HG03103 (cell line): ENCODE measurements around the gene RFX2.
"Not testable (repeated sequence)": the region's sequence is repeated elsewhere in the genome, so short reads cannot be mapped to it uniquely, and the experiment has no call there.

Source experiments
- ATAC-seq: cut with Tn5 transposase; IDR thresholded peaks from one replicate; pipeline ENCODE4 v1.9.1; 2021; ENCODE audit warnings: low read depth; ENCODE audit not compliant: unreplicated experiment

The RFX2 gene

DNA sequence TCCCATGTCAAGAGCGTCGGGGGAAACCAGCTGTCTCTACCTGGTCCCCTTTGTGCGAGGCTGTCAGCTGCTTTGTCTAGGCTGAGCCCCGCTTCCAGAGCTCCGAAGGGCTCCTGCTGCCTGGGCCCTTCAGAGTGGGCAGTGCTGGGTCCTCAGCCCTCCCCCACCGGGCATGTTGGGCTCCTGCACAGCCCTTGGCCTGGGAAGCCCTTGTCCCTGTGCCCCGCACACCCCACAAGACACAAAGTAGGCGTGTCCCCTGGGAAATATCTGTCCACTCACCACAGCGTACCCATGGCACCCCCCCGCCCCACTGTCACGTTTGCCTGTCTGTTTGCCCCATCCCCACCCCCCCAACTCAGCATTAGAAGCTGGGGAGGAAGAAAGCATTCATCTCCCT lies 92.7 kb downstream of the RFX2 start:
- no peak for ATAC-seq

GRCh38 chr19:6015841-6016545 lies 94.3 kb downstream of the RFX2 start:
- no peak for ATAC-seq

- no peak for ATAC-seq
These were observed 95.7 kb downstream of the RFX2 start for GRCh38 chr19:6014551-6015135.

DNA sequence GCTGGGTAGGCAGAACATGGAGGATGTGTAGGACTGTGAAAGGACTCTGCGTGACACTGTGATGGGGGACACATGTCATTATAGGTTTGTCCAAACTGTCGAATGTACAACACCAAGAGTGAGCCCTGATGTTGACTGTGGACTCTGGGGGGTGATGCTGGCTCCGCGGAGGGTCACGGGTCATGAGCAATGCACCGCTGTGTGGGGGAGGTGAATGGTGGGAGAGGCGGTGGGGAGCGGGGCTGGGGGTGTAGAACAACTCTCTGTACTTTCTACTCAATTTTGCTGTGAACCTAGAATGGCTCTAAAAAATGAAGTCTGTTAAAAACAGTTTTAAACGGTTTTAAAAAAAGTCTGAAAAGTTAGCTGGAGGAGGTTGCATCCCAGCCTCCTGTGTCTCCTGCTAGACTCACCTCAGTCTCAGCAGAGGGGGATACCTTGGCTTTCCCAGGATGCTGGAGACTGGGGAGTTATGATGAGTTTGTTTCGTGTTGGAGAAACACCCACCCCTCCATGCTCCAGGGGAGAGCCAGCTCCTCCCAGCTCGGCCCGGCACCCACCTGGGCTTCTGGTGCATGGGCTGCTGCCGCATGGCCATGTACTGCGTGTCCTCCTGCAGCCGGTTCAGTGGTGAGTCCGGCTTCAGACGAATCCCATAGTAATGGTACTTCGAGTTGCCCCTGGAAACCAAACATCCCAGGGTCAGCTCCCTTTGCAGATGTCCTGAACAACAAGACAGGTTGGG lies 97.7 kb downstream of the RFX2 start:
- ATAC-seq, result no peak

- ATAC-seq, result no peak
These were observed 98.5 kb downstream of the RFX2 start for GRCh38 chr19:6011794-6012193.

- ATAC-seq, result no peak
These were observed 99.1 kb downstream of the RFX2 start for GRCh38 chr19:6011206-6011605.

DNA sequence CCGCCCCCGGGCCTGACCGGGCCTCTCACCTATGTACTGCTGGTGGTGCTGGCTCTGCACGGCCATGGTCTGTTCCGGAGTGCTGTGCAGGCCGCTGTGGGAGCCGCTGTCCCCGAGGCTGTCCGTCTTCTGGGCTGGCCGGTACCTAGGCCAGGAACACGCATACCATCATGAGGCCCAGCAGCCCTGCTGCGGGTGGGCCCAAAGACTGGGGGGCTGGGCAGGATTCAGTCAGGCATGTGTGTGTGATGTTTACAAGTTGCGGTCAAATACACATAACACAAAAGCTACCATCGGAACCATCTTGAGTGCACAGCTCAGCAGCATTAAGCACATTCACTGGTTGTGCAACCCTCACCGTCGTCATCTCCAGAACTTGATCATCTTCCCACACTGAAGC lies 100.2 kb downstream of the RFX2 start:
- no peak for ATAC-seq

- ATAC-seq, result no peak
These were observed 102.4 kb downstream of the RFX2 start for GRCh38 chr19:6007866-6008265.

DNA sequence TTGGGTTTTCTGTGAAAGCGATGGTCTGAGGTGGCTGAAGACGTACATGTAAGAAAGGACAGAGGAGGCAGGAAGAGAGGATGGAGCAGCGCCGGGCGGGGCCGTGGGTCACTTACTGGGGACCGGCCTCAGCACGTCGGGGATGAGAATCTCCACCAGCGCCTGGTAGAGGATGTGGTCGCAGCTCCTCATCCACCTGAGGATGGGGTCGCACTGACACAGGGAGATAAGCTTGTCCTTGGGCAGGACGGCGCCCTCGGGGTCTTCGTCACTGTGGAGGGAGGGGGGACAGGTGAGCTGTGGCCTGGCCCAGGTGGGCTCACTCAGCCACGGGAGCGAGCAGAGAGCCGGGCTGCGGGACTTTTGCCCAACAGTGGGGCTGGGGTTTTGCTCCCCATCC lies 103.4 kb downstream of the RFX2 start:
- no peak for ATAC-seq

- not testable (repeated sequence) for ATAC-seq
These were observed 104.2 kb downstream of the RFX2 start for GRCh38 chr19:6006070-6006446.

DNA sequence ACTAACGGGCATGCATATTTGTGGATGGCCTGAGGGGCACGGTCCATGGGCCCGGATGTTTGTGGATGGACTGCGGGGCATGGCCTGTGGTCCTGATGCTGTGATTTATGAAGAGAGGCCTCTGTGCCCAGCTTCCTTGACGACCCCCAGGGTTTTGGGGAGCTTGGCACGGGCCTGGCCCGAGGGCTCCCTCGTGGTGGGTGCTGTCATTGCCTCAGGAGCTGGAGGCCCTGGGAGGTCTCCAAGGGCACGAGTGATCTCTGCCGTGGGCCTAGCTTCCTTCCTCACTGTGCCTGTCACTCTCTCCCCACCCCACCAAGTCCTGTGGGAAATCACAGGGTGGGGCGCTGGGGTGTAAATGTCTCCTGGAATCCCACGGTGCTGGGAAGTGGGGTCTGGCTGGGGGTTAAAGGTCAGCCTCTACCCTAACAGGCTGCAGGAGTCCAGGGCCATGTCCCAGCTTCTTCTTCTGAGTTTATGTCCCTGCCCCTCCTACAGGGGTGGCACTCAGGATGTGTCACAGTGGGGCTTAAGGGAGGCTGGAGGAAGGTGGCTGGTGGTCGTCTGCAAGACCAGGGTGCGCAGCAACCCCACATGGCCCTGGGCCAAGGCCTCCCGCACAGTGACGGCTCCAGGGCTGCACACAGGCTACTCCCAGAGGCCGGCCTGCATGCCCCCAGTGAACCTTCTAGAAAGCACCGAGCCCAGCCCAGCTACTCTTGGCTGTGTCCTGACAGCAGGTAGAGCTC lies 104.8 kb downstream of the RFX2 start:
- ATAC-seq, result no peak

DNA sequence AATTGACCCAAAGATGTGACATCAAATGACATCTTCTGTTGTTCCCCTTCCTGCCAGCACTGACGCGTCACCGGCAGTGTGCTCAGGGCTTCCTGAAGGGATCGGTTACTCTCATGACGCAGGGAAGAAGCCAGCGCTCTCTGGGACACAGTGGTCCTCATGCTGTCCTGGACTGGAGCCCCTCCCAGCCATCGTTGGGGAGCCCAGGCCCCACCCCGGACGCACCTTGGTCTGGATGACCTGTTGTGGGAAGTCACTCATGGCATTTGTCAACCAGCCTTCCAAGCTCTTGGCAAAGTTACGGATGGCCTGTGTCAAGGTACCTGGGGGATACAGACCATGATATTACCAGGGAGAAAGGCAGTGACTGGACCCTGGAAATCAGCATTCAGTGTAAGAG lies 106.3 kb downstream of the RFX2 start:
- no peak for ATAC-seq

DNA sequence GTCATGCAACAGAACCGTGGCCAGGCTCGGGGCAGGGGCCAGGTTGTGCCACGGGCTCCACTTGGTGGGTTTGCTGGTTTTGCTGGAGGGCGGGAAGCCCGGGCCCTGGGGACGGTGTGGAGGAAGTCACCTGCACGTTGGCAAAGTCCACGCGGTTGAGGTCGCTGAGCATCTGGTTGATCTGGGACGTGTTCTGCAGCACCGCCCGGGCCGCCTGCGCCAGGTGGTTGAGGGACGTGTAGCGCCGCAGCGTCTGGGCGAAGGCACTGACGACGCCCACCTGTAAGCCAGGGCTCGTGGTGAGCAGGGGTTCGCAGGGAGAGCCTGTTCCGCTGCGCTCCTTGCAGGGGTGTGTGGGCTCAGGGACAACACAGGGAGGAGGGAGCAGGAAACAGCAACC lies 107.7 kb downstream of the RFX2 start:
- ATAC-seq, result no peak

DNA sequence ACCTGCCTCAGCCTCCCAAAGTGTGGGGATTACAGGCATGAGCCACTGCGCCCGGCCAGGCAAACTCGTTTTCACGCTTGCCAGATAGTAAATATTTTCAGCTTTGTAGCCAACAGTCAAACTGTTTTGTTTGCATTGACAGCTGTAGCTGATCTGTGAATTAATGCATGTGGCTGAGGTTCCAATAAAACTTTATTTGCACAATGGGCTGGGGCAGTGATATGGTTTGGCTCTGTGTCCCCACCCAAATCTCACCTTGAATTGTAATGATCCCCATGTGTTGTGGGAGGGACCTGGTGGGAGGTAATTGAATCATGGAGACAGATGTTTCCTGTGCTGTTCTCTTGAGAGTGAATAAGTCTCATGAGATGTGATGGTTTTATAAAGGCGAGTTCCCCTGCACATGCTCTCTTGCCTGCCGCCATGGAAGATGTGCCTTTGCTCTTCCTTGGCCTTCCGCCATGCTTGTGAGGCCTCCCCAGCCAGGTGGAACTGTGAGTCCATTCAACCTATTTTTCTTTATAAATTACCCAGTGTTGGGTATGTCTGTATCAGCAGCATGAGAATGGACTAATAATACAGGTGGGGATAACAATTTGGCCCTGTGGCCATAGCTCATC lies 110.0 kb downstream of the RFX2 start:
- no peak for ATAC-seq

DNA sequence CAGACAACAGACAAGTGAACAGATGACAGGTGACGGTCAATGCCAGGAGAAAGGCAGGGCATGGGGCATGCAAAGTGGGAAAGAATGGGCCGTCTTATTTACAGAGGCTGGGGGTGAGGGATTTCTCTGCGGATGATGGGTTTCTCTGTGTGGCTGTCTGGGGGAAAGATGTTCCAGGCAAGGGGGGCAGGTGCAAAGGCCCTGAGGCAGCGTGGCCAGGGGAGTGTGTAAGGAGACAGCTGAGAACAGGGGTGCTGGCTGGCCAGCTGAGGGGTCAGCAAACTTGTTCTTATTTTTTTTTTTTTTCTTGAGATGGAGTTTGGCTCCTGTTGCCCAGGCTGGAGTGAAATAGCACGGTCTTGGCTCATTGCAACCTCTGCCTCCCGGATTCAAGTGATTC lies 110.6 kb downstream of the RFX2 start:
- no peak for ATAC-seq

DNA sequence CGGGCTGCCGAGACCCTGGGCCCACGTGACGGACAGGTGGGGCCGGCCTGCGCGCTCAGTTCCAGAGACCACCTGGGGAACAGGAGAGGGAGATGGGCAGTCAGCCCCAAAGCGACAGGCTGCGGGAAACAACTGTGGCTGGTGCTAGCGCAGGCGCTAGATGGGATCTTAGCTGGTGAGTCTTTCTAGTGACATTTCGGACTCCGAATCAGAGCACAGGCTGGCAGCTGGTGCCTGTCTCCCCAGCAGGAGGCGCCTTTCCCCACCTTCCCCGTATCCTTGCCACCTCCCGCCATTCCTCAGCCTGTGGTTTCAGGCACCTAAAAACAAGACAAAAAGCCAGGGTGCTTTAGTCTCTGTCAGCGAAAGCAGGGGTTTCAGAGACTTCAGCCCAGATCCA lies 112.9 kb downstream of the RFX2 start:
- ATAC-seq, result no peak

DNA sequence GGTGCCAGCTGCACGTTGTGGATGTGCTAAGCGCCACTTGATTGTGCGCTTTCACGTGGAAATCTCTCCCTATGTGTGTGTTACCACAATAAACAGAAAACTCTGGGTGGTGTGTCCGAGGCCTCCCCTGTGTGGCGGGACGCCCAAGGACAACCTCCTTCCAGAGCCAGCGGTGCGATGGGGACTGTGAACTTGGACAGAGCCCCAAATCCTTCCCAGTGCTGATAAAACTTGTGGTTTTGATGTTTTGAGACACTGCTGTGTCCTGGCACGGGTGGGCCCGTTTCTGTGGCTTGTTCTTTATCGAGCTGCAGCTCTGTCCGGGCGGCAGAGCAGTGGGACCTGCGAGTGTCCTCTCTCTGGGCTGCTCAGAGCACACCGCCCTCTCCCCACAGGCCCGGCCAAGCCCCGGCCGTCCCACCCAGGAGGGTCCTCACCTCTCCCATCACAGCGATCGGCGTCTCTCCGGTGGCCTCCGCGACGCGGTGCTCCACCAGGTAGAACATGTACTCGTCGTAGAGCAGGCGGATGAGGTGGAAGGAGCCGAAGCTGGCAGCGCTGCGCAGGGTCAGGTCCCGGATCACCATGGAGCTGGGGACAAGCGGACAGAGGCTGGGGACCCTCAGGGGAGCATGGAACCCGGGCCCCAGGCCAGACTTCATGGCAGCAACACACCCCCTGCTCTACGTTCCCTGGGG lies 113.5 kb downstream of the RFX2 start:
- ATAC-seq, result no peak

- no peak for ATAC-seq
These were observed 114.2 kb downstream of the RFX2 start for GRCh38 chr19:5996102-5996501.

GRCh38 chr19:5995606-5996005 lies 114.7 kb downstream of the RFX2 start:
- ATAC-seq, result no peak
